K562 (cell line): ENCODE results near the gene SEC61A2. TPM values are rescaled to one million over a fixed set of nuclear protein-coding genes. Genes with fewer than 3 reads are reported as not detected.

Experiments used
- ATAC-seq: fragments of 200-7000 bp; cut with Tn5 transposase; 3 replicates; pipeline ENCODE4 v1.9.1; 2020; ENCODE audit warnings: moderate library complexity
- BruUV-seq: library from RNA; stranded (reverse); fragments of 400-500 nt; replicated peaks from 2 replicates; lab custom pipeline; 2021; lab: Mats Ljungman, UMichigan
- CTCF ChIA-PET: fragments of 300-600 bp; formaldehyde crosslinking; extraction: SDS; loops from one replicate; lab custom pipeline; 2021; ENCODE audit warnings: low intra/inter-chr PET ratio; lab: Yijun Ruan, JAX
- POLR2A ChIA-PET: fragments of 300-600, 350-650 bp; sonication (Branson Sonifier 250); formaldehyde crosslinking; extraction: SDS; loops from one replicate; lab custom pipeline; 2021; ENCODE audit warnings: antibody characterized with exemption, inconsistent platforms; lab: Yijun Ruan, JAX
- DNase-seq, 4 experiments: peaks; one replicate each; pipeline versions ENCODE4 v3.0.0 to v3.0.0-alpha.2; 2011 to 2018; ENCODE audit warnings: low spot score in 3 of 4, mixed read lengths in 3 of 4; ENCODE audit errors: extremely low read depth in 1 of 4
- FAIRE-seq: peaks from 2 replicates; lab custom pipeline; 2011; peaks lifted over from hg19 to GRCh38; lab: Jason Lieb, UNC
- H2AFZ ChIP-seq: 2 replicates; pipeline ENCODE4 v1.6.0; 2011; ENCODE audit warnings: low read depth, low read length, control low read depth, inconsistent platforms
- H3K27ac ChIP-seq: fragments of 200-600 bp; 3 replicates; pipeline ENCODE4 v1.8.0; 2011; ENCODE audit warnings: low read depth, mild to moderate bottlenecking, control low read depth, inconsistent platforms, low read length, moderate library complexity, mixed read lengths; ENCODE audit errors: extremely low read depth
- H3K27me3 ChIP-seq, 2 experiments: fragments of 300-600 bp in 1 of 2; 2 replicates in 1 of 2; 3 replicates in 1 of 2; pipeline versions ENCODE4 v1.6.0 to v1.8.0; 2011; ENCODE audit warnings: inconsistent platforms in 2 of 2, low read length in 2 of 2, mild to moderate bottlenecking in 1 of 2, mixed read lengths in 1 of 2, moderate library complexity in 1 of 2; ENCODE audit not compliant: control insufficient read depth in 2 of 2, insufficient read depth in 2 of 2
- H3K36me3 ChIP-seq: fragments of 300-600 bp; 3 replicates; pipeline ENCODE4 v1.8.0; 2011; ENCODE audit warnings: mild to moderate bottlenecking, low read length, inconsistent platforms; ENCODE audit not compliant: control insufficient read depth, insufficient read depth
- H3K4me1 ChIP-seq, 2 experiments: fragments of 200-600 bp in 1 of 2; replicated peaks in 1 of 2; 2 replicates in 1 of 2; 3 replicates in 1 of 2; pipeline versions ENCODE4 v1.5.1 to v1.8.0; 2011; ENCODE audit warnings: inconsistent platforms in 2 of 2, low read length in 2 of 2, mild to moderate bottlenecking in 1 of 2, mixed read lengths in 1 of 2, moderate library complexity in 1 of 2; ENCODE audit not compliant: control insufficient read depth in 2 of 2, insufficient read depth in 2 of 2
- H3K4me2 ChIP-seq: 2 replicates; pipeline ENCODE4 v1.6.1; 2011; ENCODE audit warnings: low read length, control low read depth, inconsistent platforms, mixed read lengths; ENCODE audit not compliant: insufficient read depth
- H3K4me3 ChIP-seq: fragments of 200-600 bp; sonication (generic), shearing (Covaris generic); 2 replicates; pipeline ENCODE4 v1.5.1; 2016; ENCODE audit warnings: control low read depth, inconsistent platforms
- H3K79me2 ChIP-seq: fragments of 200-600 bp; 3 replicates; pipeline ENCODE4 v1.8.0; 2011; ENCODE audit warnings: low read length, inconsistent platforms; ENCODE audit not compliant: control insufficient read depth, insufficient read depth
- H3K9ac ChIP-seq, 2 experiments: 2 replicates each; pipeline versions ENCODE4 v1.6.0 to v1.6.1; 2011; ENCODE audit warnings: low read depth in 2 of 2, low read length in 2 of 2, control low read depth in 1 of 2, inconsistent platforms in 1 of 2, mild to moderate bottlenecking in 1 of 2, mixed read lengths in 1 of 2; ENCODE audit not compliant: insufficient read depth in 1 of 2
- H3K9me1 ChIP-seq: one replicate; pipeline ENCODE4 v1.6.0; 2011; ENCODE audit warnings: inconsistent platforms, mild to moderate bottlenecking, low read length, moderate library complexity; ENCODE audit not compliant: control insufficient read depth, insufficient read depth
- H3K9me3 ChIP-seq: replicated peaks from 2 replicates; pipeline ENCODE4 v1.5.1; 2011; ENCODE audit warnings: low read depth, low read length, inconsistent platforms; ENCODE audit not compliant: control insufficient read depth, insufficient read depth
- H4K20me1 ChIP-seq: replicated peaks from 2 replicates; pipeline ENCODE4 v1.6.1; 2011; ENCODE audit warnings: low read length, inconsistent platforms, mixed read lengths; ENCODE audit not compliant: control insufficient read depth, insufficient read depth
- CBFA2T2 ChIP-seq: fragments of 450-650 bp; conservative IDR thresholded peaks from 2 replicates; pipeline ENCODE4 v1.6.1; 2017; ENCODE audit warnings: mild to moderate bottlenecking
- CCAR2 ChIP-seq: fragments of 200-400 bp; formaldehyde crosslinking; IDR thresholded peaks from 2 replicates; pipeline ENCODE4 v1.6.1; 2017; ENCODE audit warnings: mild to moderate bottlenecking, low read depth, low read length
- EZH2 ChIP-seq: IDR thresholded peaks from 2 replicates; pipeline ENCODE4 v1.6.1; 2012; ENCODE audit warnings: low read depth, mild to moderate bottlenecking, inconsistent platforms, low read length, borderline replicate concordance
- RHOXF2B ChIP-seq: fragments of 250-450 bp; sonication (Bioruptor Pico); conservative IDR thresholded peaks from 2 replicates; pipeline ENCODE4 v1.5.1; 2021
- RREB1 ChIP-seq: fragments of 250-450 bp; sonication (Bioruptor Pico); IDR thresholded peaks from 2 replicates; pipeline ENCODE4 v1.4.0; 2020
- ZNF395 ChIP-seq: fragments of 200-800 bp; sonication (Bioruptor generic); IDR thresholded peaks from 2 replicates; pipeline ENCODE4 v1.6.1; 2017; ENCODE audit warnings: missing genetic modification characterization, missing compliant biosample characterization
- WGBS: fragments of 100-300 bp; shearing (Covaris generic); methylation state at CpG from one replicate; pipeline ENCODE4 v1.1.6; 2016; ENCODE audit warnings: low coverage, mixed read lengths; ENCODE audit not compliant: insufficient coverage; ENCODE audit errors: missing lambda C conversion rate; 5-methylcytosine and 5-hydroxymethylcytosine counted together
- in situ Hi-C: fragments of 300-500 bp; cut with MboI; formaldehyde crosslinking; loops from 4 replicates; pipeline ENCODE4 v1.15.0; 2018; ENCODE audit warnings: inconsistent platforms, mixed read lengths
- intact Hi-C: fragments of 100-400 bp; cut with micrococcal nuclease; formaldehyde crosslinking; loops from 2 replicates; pipeline ENCODE4 v1.14.2; 2022
- polyA plus RNA-seq, 8 experiments: library from polyadenylated mRNA; depleted of rRNA in 4 of 8; stranded (reverse) in 5 of 8; unstranded in 3 of 8; fragments of >200 nt; fragmentation: Nextera tagmentation in 2 of 8; fragmentation: Illumina TruSeq in 1 of 8; extraction: Ambion mirVana in 2 of 8; extraction: Trizol in 1 of 8; gene quantifications; 2 replicates each; pipeline versions ENCODE4 v1.2.1 to v1.2.3, GENCODE V29; 2011 to 2014; ENCODE audit warnings: inconsistent platforms in 1 of 8, missing spikeins in 1 of 8
- total RNA-seq, 7 experiments: library from RNA; depleted of rRNA in 6 of 7; stranded (reverse); fragments of >200 nt in 6 of 7; fragmentation: Illumina TruSeq in 2 of 7; extraction: Trizol in 2 of 7; gene quantifications; 2 replicates each; pipeline versions ENCODE4 v1.2.1 to v1.2.3, GENCODE V29; 2011 to 2021; ENCODE audit warnings: low replicate concordance in 1 of 7
- TF ChIP-seq, protein P1 (sequence below): IDR thresholded peaks from 2 replicates; pipeline ENCODE4 v1.6.1; 2012; ENCODE audit warnings: low read depth, low read length, improper control_type of control experiment, borderline replicate concordance
- TF ChIP-seq, protein P2 (sequence below), 3 experiments: IDR thresholded peaks in 2 of 3; conservative IDR thresholded peaks in 1 of 3; 2 replicates each; pipeline ENCODE4 v1.5.1; 2011 to 2012; ENCODE audit warnings: low read length in 3 of 3, mild to moderate bottlenecking in 3 of 3, control low read depth in 2 of 3, improper control_type of control experiment in 1 of 3, inconsistent platforms in 1 of 3, low read depth in 1 of 3, mixed read lengths in 1 of 3, moderate library complexity in 1 of 3; ENCODE audit not compliant: insufficient read depth in 2 of 3
- TF ChIP-seq, protein P3 (sequence below), 2 experiments: fragments of 450-650 bp; conservative IDR thresholded peaks; 2 replicates each; pipeline ENCODE4 v1.6.1; 2017; ENCODE audit warnings: mild to moderate bottlenecking in 2 of 2, moderate library complexity in 2 of 2

SEC61A2 gene
- total and polyA plus RNA-seq, 9 of the 15 experiments (the other 6 are each of a cell fraction or from before 2014, with no cell fraction given), result 1.2 to 9.7 (median 3.9) TPM

DNA sequence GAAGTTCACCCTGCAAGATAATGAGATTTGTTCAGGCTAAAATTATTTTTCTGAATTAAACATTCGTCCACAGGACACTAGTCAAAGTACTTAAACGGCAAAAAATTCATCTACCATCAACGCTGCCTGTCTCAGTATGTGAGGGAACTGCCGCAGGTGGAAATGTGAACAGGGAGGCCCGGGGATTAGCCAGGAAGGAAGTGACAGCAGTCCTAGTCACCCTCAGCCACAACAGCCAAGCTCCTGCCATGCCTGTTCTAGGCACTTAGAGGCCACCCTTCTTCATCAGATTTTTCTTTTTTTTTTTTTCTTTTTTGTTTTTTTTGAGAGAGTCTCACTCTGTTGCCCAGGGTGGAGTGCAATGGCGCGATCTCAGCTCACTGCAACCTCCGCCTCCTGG lies 56.8 kb downstream of the SEC61A2 start:
- BruUV-seq, result no TSS peak
- ChIA-PET POLR2A (no interaction called here), CTCF (no interaction called here)
- intact Hi-C loops, result no loop called here
- H3K79me2 ChIP-seq, result peaks cover 26% of the 10 kb centered on the region
- H3K36me3 ChIP-seq, result peaks cover 61% of the 10 kb centered on the region; the same call in 2 of the 3 replicates
- no peak overlapping the region for H3K4me2 ChIP-seq
- H3K9me1 ChIP-seq, result no peaks in the 10 kb centered on the region
- H3K27me3 ChIP-seq, result no peaks in the 10 kb centered on the region
- H3K27ac ChIP-seq, result no peak overlapping the region
- H3K9ac ChIP-seq, result no peak overlapping the region
- H2AFZ ChIP-seq, result no peak overlapping the region
- H4K20me1 ChIP-seq, result no peaks in the 10 kb centered on the region
- H3K4me3 ChIP-seq, result no peak overlapping the region
- no peaks in the 10 kb centered on the region for H3K4me1 ChIP-seq
- ATAC-seq (no peak), FAIRE-seq (no peak), DNase-seq (no peak)
- WGBS, result 92% methylated on average over 8 of the region's 8 CpGs
- in situ Hi-C loops, result no loop called here
- H3K9me3 ChIP-seq, result no peaks in the 10 kb centered on the region
- TF ChIP-seq, protein P1, sequence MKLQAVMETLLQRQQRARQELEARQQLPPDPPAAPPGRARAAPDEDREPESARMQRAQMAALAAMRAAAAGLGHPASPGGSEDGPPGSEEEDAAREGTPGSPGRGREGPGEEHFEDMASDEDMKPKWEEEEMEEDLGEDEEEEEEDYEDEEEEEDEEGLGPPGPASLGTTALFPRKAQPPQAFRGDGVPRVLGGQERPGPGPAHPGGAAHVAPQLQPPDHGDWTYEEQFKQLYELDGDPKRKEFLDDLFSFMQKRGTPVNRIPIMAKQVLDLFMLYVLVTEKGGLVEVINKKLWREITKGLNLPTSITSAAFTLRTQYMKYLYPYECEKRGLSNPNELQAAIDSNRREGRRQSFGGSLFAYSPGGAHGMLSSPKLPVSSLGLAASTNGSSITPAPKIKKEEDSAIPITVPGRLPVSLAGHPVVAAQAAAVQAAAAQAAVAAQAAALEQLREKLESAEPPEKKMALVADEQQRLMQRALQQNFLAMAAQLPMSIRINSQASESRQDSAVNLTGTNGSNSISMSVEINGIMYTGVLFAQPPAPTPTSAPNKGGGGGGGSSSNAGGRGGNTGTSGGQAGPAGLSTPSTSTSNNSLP, result no peak
- TF ChIP-seq CCAR2, result no peak
- TF ChIP-seq ZNF395 (CRISPR knock-in tag), result no peak
- no peak for TF ChIP-seq CBFA2T2
- TF ChIP-seq RHOXF2B (CRISPR knock-in tag), result no peak
- no peak for TF ChIP-seq RREB1 (CRISPR knock-in tag)
- TF ChIP-seq, protein P2, sequence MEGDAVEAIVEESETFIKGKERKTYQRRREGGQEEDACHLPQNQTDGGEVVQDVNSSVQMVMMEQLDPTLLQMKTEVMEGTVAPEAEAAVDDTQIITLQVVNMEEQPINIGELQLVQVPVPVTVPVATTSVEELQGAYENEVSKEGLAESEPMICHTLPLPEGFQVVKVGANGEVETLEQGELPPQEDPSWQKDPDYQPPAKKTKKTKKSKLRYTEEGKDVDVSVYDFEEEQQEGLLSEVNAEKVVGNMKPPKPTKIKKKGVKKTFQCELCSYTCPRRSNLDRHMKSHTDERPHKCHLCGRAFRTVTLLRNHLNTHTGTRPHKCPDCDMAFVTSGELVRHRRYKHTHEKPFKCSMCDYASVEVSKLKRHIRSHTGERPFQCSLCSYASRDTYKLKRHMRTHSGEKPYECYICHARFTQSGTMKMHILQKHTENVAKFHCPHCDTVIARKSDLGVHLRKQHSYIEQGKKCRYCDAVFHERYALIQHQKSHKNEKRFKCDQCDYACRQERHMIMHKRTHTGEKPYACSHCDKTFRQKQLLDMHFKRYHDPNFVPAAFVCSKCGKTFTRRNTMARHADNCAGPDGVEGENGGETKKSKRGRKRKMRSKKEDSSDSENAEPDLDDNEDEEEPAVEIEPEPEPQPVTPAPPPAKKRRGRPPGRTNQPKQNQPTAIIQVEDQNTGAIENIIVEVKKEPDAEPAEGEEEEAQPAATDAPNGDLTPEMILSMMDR (IDR thresholded peaks at IDR 0.05 in 2 of 3, conservative IDR thresholded peaks at IDR 0.05 in 1 of 3; ENCODE audit: insufficient read depth in 2 of 3, low read depth in 1 of 3, low read length in 3 of 3), result no peak
- TF ChIP-seq, protein P3, sequence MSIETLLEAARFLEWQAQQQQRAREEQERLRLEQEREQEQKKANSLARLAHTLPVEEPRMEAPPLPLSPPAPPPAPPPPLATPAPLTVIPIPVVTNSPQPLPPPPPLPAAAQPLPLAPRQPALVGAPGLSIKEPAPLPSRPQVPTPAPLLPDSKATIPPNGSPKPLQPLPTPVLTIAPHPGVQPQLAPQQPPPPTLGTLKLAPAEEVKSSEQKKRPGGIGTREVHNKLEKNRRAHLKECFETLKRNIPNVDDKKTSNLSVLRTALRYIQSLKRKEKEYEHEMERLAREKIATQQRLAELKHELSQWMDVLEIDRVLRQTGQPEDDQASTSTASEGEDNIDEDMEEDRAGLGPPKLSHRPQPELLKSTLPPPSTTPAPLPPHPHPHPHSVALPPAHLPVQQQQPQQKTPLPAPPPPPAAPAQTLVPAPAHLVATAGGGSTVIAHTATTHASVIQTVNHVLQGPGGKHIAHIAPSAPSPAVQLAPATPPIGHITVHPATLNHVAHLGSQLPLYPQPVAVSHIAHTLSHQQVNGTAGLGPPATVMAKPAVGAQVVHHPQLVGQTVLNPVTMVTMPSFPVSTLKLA (conservative IDR thresholded peaks at IDR 0.05), result no peak
- TF ChIP-seq EZH2, result no peak
